ENCODE measurements around the gene CEP112.
A peak's percentile ranks its signal among the peaks of the same experiment; 100 is the strongest.

The CEP112 gene

DNA sequence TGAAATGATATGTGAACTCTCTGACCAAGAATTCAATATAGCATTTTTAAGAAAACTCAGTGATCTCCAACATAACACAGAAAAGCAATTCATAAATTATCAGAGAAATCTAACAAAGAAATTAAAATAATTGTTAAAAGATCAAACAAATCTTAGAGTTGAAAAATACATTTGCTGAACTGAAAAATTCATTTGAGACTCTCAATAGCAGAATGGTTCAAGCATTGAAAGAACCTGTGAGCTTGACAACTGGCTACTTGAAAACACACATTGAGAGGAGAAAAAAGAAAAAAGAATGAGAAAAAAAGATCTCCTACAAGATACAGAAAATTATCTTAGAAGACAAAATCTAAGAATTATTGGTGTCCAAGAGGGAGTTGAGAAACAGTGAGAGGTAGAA, 203.5 kb downstream of the CEP112 start:
- no peak for DNase-seq (ENCODE audit: low read depth)

DNA sequence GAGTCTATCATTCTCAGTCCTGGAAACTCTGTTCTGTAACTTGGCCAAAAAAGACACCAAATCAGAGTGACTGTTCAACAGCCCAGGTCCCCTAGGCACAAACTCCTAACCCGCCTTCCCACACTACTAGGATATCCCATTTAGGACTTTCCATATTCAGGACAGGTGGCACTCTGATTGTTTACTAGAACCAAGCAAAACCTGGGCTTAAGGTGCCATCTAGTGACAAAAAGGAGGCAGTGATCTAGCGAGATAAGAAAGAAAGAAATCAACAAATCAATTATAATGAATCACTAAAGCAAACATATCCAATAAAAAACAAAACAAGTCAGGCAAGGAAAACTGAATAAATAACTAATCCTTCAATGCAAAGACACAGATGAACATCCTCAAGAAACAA, 203.9 kb downstream of the CEP112 start:
- DNase-seq (ENCODE audit: low read depth), result peak; percentile 70

DNA sequence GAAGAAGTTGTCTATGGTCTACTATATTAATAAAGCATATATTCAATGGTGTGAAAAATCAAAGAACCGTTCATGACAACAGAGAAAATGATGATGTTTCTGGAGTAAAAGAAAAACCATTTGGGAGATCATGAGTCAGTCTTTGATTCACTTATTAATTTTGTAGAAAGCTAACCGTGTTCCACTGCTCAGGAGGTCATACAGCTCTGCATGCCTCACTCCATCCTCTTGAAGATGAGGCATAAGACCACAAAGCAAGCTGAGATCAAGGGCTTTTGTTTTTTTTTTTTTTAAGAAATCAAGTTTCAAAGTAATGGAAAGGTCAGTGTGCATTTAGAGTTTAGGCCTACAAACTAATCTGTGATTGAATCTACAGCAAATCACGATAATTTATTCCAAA, 206.4 kb downstream of the CEP112 start:
- peak; percentile 7 for DNase-seq (ENCODE audit: low read depth)

DNA sequence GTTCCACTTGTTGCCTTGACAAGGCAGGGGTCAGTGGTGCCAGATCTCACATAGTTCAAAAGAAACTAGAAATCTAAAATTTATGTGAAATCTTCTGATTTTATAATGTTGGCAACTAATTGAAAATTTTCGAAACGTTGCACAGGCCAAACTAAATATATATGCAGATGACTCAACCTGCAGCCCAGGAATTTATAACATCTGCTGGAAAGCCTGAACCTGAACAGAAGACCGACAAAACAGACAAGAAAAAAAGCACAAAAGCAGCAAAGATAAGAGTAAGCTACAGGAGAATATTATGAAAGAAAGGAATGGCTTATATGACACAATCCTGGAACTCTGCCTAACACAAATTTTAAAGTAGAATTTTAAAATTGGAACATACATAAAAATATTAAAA, 207.6 kb downstream of the CEP112 start:
- DNase-seq (ENCODE audit: low read depth), result no peak

DNA sequence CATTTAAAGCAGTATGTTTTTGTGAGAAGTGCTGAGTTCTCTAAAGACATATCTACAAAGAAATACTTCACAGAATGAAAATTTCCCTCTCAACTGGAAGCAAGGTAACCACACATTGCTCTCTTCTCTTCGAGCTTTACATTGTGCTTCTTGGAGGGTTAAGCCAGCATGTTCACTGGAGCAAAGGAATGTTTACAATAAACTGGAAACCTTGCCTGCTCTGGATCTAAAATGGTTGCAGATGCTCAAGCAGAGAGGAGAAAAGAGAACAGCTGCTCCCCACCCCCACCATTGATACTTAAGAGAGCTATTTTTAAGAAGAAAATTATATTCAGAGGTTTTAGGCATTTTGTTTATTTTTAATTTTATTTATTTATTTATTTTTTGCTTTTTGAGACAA, 213.1 kb downstream of the CEP112 start:
- DNase-seq (ENCODE audit: low read depth), result no peak

DNA sequence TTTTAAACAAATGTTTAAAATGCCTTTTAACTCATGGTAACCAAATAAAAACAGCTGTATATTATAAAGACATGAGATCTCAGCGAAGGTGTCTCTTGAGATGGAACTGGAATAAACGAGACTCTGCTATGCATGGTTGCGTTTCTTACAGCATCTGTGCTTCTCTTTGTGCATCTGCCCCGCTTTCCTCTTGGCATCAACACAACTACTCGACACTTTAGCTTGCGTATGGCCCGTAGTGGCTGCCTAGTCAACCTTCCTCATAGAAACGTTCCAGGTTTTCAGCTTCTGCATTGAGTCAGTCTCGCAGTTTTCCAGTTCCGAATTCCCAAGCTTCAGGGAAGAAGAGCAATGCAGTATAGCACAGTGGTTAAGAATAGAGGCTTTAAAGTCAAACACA, 214.9 kb downstream of the CEP112 start:
- DNase-seq (ENCODE audit: low read depth), result no peak

DNA sequence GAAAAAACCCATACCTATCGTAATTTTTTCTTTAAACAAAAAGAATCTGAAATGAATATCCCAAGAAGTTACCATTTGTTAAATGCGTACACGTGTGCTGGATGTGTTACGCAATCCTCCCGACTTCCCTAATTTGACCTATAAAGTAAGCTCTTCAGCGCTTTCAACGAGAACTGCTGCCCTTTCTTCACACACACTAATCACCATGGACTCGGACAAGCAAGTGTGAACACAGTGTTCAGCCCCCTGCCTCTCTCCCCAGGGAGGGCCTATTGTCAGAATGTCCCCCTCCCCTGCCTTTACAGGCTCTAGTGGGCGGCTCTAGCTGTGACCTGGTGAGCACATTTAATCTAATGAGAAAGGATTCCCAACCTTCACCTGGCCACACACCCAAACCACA, 216.1 kb downstream of the CEP112 start:
- no peak for DNase-seq (ENCODE audit: low read depth)

DNA sequence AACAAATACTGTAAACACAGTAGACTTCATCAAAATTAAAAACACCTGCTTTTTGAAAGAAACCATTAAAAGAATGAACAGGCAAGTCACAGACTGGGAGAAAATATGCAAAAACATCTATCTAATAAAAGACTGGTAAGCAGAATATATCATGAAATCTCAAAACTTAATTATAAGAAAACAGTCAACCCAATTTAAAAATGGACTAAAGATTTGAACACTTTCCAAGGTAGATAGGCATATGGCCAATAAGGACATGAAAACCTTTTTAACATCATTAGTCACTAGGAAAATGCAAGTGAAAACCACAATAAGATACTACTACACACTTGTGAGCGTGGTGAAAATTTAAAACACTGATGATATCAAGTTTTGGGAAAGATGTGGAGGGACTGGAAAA, 218.7 kb downstream of the CEP112 start:
- DNase-seq (ENCODE audit: low read depth), result no peak

DNA sequence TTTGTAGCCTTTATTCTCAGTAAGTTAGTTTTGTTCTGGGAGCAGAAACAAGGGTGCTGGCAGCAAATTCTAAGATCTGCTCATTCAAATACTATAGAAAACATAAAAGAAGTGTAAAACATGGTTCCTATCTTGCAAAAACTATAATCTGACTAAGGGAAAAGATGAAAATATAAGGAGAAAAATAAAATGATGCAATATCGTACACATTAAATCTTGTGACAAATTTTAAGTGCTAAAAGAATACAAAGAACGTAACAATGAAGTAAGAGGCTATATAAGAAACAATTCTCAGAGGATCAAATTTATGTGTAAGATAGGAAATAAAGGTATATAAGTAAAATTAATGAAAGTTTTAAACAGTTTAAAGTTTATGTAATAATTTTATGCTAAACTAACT, 224.6 kb downstream of the CEP112 start:
- no peak for DNase-seq (ENCODE audit: low read depth)

DNA sequence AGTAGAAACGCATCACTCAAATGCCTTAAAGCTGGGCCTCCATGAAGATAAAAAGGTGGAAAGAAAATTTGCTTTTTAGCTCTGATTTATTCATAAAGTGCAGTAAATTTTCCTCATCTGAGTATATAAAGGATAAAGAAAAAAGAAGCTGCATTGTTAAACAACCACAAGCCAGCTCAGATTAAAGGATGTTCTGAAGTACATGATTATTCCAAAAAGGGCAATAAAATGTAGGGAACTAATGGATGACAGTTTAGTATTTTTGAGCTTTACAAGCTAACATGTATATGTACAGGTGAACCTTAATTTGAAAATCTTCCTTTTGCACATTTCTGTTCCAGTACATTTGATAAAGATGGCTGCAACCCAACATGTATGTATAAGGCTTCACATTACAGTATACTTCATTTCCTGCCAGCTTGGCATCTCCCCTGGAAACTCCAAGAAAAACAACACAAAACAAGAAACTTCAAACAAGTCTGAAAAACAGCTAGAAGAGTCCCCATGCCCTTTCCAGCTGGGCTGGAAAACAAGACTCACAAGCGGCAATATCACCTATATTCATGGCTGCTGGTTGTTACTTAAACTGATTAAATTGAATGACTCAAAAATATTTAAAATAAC, 225.7 kb downstream of the CEP112 start:
- DNase-seq (ENCODE audit: low read depth), result no peak

DNA sequence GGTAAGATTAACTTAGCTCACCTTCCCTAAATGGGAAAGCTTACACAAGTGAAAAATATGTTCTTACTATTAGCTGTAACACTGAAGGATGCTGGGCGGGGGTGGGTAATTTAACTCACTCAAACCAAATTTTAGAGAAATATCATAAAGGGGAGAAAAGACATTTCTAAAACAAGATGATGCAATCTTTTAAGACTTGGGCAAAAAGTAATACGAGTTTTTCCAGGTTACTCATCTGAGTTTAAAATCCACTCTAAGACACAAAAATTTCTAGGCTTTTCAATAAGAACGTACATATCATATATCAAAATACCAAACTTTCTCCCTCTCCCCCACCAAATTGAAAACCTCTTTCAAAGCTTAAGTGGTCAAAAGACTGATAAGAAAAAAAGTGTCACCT, 228.8 kb downstream of the CEP112 start:
- no peak for DNase-seq (ENCODE audit: low read depth)

DNA sequence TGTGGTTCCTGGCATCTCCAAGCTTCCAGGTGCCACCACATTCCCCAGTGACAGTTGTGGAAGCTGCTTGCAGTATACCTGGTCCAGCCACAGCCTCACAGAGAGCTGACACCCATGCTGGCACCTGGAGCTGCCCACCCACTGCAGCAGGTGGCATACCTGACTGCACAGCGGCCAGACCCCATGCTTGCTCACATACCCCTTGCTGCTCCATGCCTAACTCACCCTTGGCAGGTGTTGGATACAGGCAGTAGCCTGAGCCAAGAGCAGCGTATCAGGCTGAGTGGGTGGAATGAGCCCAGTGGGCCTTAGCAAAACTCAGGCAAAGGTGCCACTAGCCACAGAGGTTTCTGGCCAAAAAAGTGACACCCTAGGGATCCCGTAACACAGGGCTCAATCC, 232.3 kb downstream of the CEP112 start:
- no peak for DNase-seq (ENCODE audit: low read depth)

DNA sequence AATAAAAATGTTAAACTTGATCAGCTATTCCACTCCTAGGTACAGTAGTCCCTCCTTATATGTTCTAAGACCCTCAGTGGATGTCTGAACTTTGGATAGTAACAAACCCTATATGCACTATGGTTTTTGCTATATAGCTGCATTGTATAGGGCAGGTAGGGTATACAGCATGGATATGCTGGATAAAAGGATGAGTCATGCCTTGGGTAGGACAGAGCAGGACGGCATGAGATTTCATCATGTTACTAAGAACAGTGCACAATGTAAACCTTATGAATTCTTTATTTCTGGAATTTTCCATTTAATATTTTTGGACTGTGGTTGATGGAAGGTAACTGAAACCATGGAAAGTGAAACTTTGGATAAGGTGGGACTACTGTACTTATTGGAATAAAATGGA, 235.1 kb downstream of the CEP112 start:
- peak; percentile 45 for DNase-seq (ENCODE audit: low read depth)

DNA sequence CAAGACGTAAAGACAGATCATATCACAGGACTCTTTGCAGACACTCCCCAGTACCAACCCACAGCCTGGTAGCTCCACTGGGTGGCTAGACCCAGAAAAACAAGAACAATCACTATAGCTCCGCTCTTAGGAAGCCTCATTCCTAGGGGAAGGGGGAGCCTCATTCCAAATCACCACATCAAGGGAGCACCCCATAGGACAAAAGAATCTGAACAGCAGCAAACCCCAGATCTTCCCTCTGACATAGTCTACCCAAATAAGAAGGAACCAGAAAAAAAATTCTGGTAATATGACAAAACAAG, 237.8 kb downstream of the CEP112 start:
- DNase-seq (ENCODE audit: low read depth), result no peak

DNA sequence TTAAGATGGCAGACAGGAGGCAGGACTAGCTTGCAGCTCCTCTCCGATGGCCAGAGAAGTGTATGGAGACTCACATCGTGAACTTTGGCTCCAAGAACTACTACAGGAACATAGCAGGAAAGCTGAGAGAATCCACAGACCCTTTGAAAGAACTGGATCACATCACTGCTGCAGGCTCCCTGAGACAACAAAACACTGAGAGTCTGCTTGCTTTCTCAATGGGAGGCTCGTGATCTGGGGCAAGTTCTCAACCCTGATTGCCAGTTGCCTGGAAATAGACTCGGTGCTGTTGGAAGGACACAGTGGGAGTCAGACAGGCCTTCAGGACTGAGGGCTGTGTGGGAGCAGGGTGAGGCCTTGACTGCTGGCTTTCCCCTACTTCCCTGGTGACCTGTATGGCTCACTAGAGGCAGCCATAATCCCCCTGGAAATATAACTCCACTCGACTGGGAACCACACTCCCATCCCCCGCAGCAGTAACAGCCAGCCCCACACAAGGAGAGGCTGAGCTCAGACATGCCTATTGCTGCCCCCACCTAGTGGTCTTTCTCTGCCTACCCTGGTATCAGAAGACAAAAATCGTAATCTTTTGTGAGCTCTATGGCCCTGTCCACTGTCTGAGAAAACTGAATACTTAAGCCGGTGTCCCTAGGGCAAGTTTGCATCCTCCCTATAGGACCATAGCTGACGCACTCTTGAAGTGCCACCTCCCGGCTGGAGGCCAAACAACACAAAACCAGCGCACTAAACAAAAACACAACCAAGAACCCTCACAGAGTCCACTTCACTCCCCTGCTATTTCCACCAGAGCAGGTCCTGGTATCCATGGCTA, 238.4 kb downstream of the CEP112 start:
- no peak for DNase-seq (ENCODE audit: low read depth)

DNA sequence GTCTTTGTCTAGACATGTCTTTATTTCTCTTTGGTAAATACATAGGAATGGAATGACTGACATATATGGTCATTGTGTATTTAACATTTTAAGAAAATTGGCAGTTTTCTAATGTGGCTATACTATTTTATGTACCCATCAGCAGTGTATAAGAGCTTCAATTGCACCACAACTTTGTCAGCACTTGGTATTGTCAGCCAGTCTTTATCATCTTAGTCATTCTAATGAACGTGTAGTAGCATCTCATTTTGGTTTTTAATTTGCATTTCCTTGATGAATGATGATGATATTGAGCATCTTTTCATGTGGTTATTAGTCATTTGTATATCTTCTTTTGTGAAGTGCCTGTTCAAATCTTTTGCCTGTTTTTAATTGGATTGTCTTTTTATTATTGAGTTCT, 239.3 kb downstream of the CEP112 start:
- DNase-seq (ENCODE audit: low read depth), result no peak

DNA sequence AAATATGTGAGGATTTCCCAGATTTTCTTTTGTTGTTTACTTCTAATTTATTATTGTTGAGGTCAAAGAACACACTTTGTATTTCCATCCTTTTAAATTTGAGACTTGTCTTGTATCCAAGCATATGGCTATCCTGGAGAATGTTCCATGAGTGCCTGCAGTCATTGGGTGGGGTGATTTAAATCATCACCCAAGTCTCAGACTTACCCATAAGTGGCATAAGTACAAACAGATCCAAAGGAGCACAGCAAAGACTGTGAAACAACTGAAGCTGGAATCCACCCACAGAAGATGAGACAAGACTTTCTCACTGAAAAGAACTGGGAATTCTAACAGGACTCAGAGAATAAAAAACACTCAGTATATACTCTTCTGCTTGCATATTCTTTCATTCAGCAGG, 239.9 kb downstream of the CEP112 start:
- no peak for DNase-seq (ENCODE audit: low read depth)

DNA sequence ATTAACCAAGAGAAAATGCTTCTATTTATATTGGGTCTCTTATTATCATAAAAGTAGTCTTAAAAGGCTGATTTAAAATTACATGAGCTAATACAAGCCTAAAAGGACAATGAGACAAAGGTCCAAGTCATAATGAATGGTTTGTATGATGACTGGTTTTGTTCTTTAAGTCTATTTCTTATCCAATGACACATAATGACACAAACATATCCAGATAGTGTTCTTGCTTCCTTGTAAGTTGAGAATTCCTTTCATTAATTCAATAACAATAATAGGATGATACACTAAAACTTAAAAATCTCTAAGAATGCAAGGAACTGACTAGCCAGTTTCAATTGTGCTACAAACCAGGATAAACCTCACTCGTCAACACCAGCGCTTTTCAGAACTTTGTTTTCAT, 244.1 kb downstream of the CEP112 start:
- peak; percentile 3 for DNase-seq (ENCODE audit: low read depth)

DNA sequence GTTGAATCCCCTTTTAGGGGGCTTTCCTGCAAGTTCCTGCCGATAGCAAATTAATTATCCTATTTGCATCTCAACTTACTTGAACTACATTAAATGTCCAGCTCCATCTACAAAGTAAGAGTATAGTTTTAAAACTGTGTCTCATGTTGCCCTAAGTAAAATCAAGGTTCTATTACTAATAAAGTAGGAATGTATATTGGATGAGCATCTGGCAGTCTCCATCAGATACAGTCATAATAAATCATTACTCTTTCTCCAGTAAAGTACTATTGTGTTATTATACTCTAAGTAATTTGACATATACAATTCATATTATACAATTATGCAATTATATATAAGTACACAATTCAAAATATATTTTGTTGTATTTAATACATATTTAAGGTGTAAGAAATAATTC, 249.3 kb downstream of the CEP112 start:
- DNase-seq (ENCODE audit: low read depth), result peak; percentile 45

DNA sequence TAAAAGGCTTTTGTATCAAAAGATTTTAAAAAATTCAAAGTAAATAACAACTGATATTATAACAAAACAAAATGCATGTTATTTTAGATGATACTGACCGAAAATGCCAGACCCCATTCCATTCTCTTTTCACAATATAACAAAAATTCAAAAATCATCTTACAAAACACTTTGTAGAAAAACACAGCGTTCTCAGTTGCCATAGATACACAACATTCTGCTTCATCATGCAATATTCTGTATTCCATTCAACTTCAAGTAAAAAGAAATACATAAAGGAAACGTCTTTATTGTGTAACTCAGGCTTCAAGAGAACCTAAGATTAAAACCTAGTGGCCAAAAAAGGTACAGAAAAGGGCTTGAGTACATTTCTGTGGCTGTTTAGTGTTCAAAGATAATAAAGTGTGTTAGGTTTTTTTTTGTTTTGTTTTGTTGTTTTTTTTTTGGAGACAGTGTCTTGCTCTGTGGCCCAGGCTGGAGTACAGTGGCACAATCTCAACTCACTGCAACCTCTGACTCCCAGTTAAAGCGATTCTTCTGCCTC, 250.5 kb downstream of the CEP112 start:
- DNase-seq (ENCODE audit: low read depth), result peak; percentile 20

DNA sequence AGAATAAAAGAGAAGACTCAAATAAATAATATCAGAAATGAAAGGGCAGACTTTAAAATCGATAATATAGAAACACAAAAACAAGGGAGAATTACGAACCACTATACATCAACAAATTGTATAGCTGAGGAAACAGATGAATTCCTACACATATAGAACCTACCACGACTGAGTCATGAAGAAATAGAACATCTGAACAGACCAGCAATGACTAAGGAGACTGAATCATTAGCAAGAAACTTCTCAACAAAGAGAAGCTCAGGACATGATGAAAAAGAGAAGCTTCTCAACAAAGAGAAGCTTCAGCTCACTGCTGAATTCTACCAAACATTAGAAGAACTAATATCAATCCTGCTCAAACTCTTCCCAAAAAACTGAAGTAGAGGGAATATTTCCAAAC, 255.9 kb downstream of the CEP112 start:
- peak; percentile 81 for DNase-seq (ENCODE audit: low read depth)

DNA sequence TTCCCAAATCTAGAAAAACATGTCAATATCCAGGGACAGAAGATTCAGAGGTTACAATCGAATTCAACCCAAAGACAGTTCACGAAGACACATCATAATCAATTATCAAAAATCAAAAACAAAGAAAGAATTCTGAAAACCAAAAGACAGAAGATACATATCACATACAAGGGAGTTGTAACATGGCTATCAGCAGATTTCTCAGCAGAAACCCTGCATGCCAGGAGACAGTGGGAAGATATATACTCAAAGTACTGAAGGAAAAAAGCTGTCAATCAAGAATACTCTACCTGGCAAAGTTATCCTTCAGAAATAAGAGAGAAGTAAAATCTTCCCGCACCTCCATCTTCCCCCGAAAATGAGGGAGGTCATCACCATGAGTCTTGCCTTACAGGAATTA, 258.6 kb downstream of the CEP112 start:
- DNase-seq (ENCODE audit: low read depth), result no peak

DNA sequence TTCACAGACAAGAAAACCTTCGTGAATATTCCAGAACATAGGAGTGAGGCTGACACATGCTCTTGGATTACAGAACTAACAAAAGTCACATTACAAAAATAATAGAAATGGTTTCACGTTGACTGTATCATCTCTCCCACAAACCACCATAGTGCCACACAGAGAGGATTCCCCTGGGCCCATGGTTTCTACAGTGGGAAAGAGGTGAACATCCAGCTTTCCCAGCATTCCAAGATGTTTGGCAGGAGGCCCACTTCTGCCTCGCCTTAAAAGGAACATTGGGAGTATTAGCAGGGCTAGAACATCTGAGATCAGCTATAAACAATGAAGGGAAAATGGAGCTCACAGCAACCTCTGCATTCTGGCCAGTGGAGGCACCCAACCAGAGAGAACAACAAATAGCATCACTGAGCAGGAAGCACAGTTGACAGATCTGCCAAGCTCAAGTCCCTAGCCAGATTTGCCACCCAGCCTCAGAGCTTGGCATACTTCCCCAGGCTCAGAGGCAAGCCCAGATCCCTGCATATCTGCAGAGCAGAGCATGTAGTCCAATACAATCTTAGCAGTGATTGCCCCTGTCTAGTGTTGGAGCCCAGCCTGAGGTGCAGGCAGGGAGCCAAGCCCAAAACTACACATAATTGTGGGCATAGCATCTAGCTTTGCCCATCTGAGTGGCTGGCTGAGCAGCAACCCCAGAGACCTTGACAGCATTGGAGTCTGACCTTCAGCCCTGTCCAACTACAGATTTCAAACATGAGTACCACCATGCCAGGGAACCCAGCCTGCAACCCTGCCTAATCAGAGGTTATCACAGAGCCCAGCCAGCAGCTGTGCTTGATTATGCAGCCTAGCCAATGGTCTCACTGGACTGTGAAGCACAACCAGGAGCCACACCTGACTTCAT, 260.4 kb downstream of the CEP112 start:
- DNase-seq (ENCODE audit: low read depth), result no peak

Data from ELR (cell line).